Mucosa of descending colon (tissue), 3 donors: ENCODE results near the gene DDX24. TPM values are rescaled to one million over a fixed set of nuclear protein-coding genes. Genes with fewer than 3 reads are reported as not detected.

Source experiments
- ATAC-seq: fragments of 200-7000 bp; cut with Tn5 transposase; one replicate; pipeline ENCODE4 v1.9.1; 2020; ENCODE audit warnings: mild to moderate bottlenecking, moderate library complexity
- DNase-seq, 3 donors: peaks; one replicate each; pipeline ENCODE4 v3.0.0-alpha.2; 2020
- H3K36me3 ChIP-seq: fragments of 200-600 bp; one replicate; pipeline ENCODE4 v1.8.0; 2021; ENCODE audit warnings: low read depth, mild to moderate bottlenecking
- H3K4me1 ChIP-seq: fragments of 200-600 bp; one replicate; pipeline ENCODE4 v1.8.0; 2021; ENCODE audit warnings: low read depth, mild to moderate bottlenecking
- H3K4me3 ChIP-seq: fragments of 200-600 bp; one replicate; pipeline ENCODE4 v1.8.0; 2021; ENCODE audit warnings: mild to moderate bottlenecking
- H3K9me3 ChIP-seq: fragments of 200-600 bp; one replicate; pipeline ENCODE4 v1.8.0; 2021; ENCODE audit warnings: mild to moderate bottlenecking
- intact Hi-C, 2 donors: fragments of 100-400 bp; cut with DNase I in 1 of 2; cut with micrococcal nuclease in 1 of 2; formaldehyde crosslinking; loops; one replicate each; pipeline versions ENCODE4 v1.11.0 to v1.11.1; 2022; cut with DNase I, micrococcal nuclease
- total RNA-seq, 3 donors: library from RNA; stranded (reverse); fragmentation: NEBNext Ultra II Directional in 2 of 3; extraction: Animal tissue kit (Norgen Biotek cat#: 25700) in 2 of 3; gene quantifications; one replicate each; pipeline versions ENCODE4 v1.2.1 to v1.2.4, GENCODE V29; 2021 to 2023
- TF ChIP-seq, protein P1 (sequence below): fragments of 200-600 bp; IDR thresholded peaks from one replicate; pipeline ENCODE4 v1.8.0; 2022; ENCODE audit warnings: antibody characterized with exemption, mild to moderate bottlenecking
- donor health status: DM: no; HTN: no; CAD: no; lungs with moderate emphysema.
- donor health status: DM: no; HTN: no; CAD: no.
- donor health status: DM: no; HTN: yes; CAD: no.

DDX24 gene
- total RNA-seq, 3 donors from 2014 or later: 90.6 to 197 (median 107) TPM

DNA sequence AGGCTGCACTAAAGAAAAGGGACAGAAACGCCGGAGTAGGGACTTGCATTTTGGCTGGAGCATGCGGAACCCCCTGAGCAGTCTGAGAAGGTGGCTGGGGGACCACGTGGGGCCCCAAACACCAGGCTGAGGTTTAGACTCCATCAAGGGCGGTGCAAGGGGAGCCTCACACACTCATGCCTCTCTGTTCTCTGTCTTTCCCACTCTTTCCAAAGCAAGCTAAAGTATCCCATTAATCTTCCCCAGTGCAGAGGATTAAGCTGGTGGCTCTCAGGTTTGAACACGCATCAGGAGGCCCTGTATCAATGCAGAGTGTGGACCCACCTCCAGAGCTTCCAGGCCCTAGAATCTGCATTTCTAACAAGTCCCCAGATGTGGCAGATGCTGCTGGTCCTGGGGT, 70.4 kb downstream of the DDX24 start:
- DNase-seq: no peak
- intact Hi-C loops: no loop called here
- H3K4me3 ChIP-seq: no peak overlapping the region
- H3K9me3 ChIP-seq: no peaks in the 10 kb centered on the region
- H3K4me1 ChIP-seq: peaks cover 2% of the 10 kb centered on the region
- no peak for ATAC-seq
- H3K36me3 ChIP-seq: no peaks in the 10 kb centered on the region
- TF ChIP-seq, protein P1, sequence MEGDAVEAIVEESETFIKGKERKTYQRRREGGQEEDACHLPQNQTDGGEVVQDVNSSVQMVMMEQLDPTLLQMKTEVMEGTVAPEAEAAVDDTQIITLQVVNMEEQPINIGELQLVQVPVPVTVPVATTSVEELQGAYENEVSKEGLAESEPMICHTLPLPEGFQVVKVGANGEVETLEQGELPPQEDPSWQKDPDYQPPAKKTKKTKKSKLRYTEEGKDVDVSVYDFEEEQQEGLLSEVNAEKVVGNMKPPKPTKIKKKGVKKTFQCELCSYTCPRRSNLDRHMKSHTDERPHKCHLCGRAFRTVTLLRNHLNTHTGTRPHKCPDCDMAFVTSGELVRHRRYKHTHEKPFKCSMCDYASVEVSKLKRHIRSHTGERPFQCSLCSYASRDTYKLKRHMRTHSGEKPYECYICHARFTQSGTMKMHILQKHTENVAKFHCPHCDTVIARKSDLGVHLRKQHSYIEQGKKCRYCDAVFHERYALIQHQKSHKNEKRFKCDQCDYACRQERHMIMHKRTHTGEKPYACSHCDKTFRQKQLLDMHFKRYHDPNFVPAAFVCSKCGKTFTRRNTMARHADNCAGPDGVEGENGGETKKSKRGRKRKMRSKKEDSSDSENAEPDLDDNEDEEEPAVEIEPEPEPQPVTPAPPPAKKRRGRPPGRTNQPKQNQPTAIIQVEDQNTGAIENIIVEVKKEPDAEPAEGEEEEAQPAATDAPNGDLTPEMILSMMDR: no peak

DNA sequence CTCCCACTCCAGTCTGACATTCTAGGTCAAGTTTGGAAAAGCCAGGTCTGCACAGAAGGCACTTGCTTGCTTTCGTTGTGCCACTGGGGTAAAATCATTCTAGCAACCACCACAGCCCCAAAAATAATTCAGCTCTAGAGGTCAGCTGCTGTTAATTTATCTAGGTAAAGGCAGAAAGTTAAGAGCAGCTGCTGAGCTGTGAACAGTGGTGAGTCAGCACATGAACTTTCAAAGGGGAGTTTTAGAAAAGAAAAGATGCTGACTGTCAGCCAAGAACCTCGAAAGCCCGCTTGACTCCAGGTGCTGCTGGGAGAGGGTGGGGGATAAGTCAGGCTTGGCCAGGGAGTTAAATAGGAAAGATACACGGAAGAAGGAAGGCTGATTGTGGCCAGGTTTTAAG, 71.2 kb downstream of the DDX24 start:
- Histone ChIP-seq H3K36me3 (no peaks in the 10 kb centered on the region), H3K9me3 (no peaks in the 10 kb centered on the region), H3K4me1 (peaks cover 2% of the 10 kb centered on the region), H3K4me3 (no peak overlapping the region)
- intact Hi-C loops: no loop called here
- ATAC-seq: peak; percentile 14
- TF ChIP-seq, protein P1: no peak
- no peak for DNase-seq

DNA sequence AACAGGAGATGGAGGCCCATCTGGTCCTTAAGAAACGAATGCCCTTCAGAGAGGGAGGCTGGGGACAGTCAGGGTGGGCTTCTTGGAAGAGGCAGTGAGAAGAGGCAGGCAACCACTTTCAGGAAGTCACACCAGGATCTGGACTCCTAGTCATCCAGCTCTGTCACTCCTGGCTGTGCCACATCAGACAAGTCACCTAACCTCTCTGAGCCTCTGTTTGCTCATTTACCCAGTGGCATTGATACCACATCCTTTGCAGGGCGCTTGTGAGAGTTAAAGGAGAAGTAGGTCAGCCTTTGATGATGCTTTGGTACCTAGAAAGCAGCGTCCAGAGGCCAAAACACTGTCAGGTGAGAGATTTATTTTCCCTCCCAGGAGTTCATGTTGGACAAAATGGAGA, 72.8 kb downstream of the DDX24 start:
- no peak for ATAC-seq

DNA sequence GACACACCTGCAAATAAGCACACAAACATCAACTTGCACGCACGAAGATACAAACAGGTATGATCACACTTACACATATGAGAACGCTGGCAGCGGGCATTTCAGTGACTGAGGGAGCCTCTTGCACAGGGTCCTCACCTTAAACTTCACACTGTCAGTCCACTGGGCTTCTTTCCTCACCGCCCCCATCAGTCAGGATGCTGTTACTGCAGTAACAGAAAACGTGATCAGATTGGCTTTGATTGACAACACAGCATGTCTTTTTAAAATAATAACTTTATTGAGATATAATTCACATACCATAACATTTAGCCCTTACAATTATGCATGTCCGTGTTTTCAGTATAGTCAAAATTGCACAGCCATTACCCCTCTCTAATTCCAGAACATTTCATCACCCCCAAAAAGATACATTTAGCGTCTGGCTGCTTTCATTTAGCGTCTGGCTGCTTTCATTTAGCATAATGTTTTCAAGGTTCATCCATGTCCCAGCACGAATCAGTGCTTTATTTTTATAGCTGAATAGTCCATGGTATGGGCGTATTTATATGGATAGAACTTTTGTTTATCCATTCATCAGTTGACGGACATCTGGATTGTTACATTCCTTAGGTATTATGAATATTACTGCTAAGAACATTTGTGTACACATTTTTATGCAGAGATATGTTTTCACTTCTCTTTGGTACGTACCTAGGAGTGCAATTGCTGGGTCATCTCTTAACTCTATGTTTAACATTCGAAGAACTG, 75.5 kb downstream of the DDX24 start:
- Histone ChIP-seq H3K4me3 (no peak overlapping the region), H3K36me3 (no peaks in the 10 kb centered on the region), H3K4me1 (peaks cover 3% of the 10 kb centered on the region), H3K9me3 (no peaks in the 10 kb centered on the region)
- intact Hi-C loops: no loop called here
- ATAC-seq (no peak), DNase-seq (no peak)
- TF ChIP-seq, protein P1: no peak

More for the DNA sequence above, 72.8 kb downstream of the DDX24 start:
- TF ChIP-seq, protein P1: no peak
- intact Hi-C loops: no loop called here
- Histone ChIP-seq H3K4me1 (peaks cover 2% of the 10 kb centered on the region), H3K9me3 (no peaks in the 10 kb centered on the region), H3K4me3 (no peak overlapping the region), H3K36me3 (no peaks in the 10 kb centered on the region)
- no peak for DNase-seq

DNA sequence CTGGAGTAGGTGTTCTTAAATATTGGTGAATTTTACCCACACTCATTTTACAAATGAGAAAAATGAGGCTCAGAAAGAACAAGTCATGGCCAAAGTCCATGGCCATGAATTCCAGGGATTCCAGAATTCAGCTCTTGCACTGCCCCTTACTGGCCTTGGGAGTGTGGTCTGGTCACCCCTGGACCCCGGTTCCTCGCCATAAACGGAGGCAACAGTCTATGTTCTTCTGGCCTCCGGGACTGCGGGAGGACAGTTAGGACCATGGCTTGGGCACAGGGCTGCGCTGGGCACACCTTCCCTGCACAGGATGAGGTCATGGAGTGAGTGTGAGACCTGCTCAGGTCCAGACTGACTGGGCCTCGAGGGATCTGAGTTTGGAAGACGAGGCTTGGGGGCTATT, 77.0 kb downstream of the DDX24 start:
- H3K4me3 ChIP-seq: no peak overlapping the region
- TF ChIP-seq, protein P1: no peak
- peaks cover 3% of the 10 kb centered on the region for H3K4me1 ChIP-seq
- no peaks in the 10 kb centered on the region for H3K9me3 ChIP-seq
- ATAC-seq (no peak), DNase-seq (no peak)
- no peaks in the 10 kb centered on the region for H3K36me3 ChIP-seq
- intact Hi-C loops: no loop called here
